Smooth muscle cell (in vitro differentiated cells): ENCODE data around the gene PARVB. TPM values are rescaled to one million over a fixed set of nuclear protein-coding genes. Genes with fewer than 3 reads are reported as not detected.

Experiments
- DNase-seq: peaks from one replicate; lab custom pipeline; 2025; ENCODE audit not compliant: unreplicated experiment; lab: John Stamatoyannopoulos, UW
- H2AFZ ChIP-seq: fragments of 200-600 bp; sonication (generic); 2 replicates; pipeline ENCODE4 v1.6.0; 2016; ENCODE audit warnings: antibody characterized with exemption, low read depth, mild to moderate bottlenecking
- H3F3A ChIP-seq: fragments of 200-600 bp; sonication (generic); 2 replicates; pipeline ENCODE4 v1.6.0; 2017; ENCODE audit warnings: antibody characterized with exemption, low read depth
- H3K27ac ChIP-seq: fragments of 200-600 bp; sonication (generic); 2 replicates; pipeline ENCODE4 v1.5.1; 2016; ENCODE audit warnings: low read depth, mild to moderate bottlenecking
- H3K27me3 ChIP-seq: fragments of 200-600 bp; sonication (generic); 2 replicates; pipeline ENCODE4 v1.6.1; 2016; ENCODE audit warnings: low read depth, mild to moderate bottlenecking
- H3K36me3 ChIP-seq: fragments of 200-600 bp; sonication (generic); 2 replicates; pipeline ENCODE4 v1.5.1; 2016; ENCODE audit warnings: low read depth
- H3K4me1 ChIP-seq: fragments of 200-600 bp; sonication (generic); 2 replicates; pipeline ENCODE4 v1.5.1; 2016; ENCODE audit warnings: low read depth
- H3K4me2 ChIP-seq: fragments of 200-600 bp; sonication (generic); 2 replicates; pipeline ENCODE4 v1.6.0; 2016; ENCODE audit warnings: mild to moderate bottlenecking
- H3K4me3 ChIP-seq: fragments of 200-600 bp; sonication (generic); 2 replicates; pipeline ENCODE4 v1.5.1; 2016; ENCODE audit warnings: mild to moderate bottlenecking
- H3K79me2 ChIP-seq: fragments of 200-600 bp; sonication (generic); 2 replicates; pipeline ENCODE4 v1.6.0; 2016; ENCODE audit warnings: low read depth, mild to moderate bottlenecking
- H3K9ac ChIP-seq: fragments of 200-600 bp; sonication (generic); 2 replicates; pipeline ENCODE4 v1.6.0; 2016; ENCODE audit warnings: low read depth
- H3K9me3 ChIP-seq: fragments of 200-600 bp; sonication (generic); replicated peaks from 2 replicates; pipeline ENCODE4 v1.5.1; 2016; ENCODE audit warnings: low read depth
- H4K20me1 ChIP-seq: fragments of 200-600 bp; sonication (generic); 2 replicates; pipeline ENCODE4 v1.6.0; 2016; ENCODE audit warnings: low read depth
- WGBS: methylation state at CpG from one replicate; pipeline ENCODE4 v1.1.7; 2016; ENCODE audit warnings: low lambda C conversion rate; 5-methylcytosine and 5-hydroxymethylcytosine counted together
- polyA plus RNA-seq: library from polyadenylated mRNA; unstranded; fragments of >200 nt; fragmentation: Nextera tagmentation; extraction: Ambion mirVana; gene quantifications from 2 replicates; pipeline ENCODE4 v1.2.1, GENCODE V29; 2016
- total RNA-seq: library from RNA; depleted of rRNA; stranded (reverse); fragments of >200 nt; gene quantifications from 2 replicates; pipeline ENCODE4 v1.2.3, GENCODE V29; 2014
- TF ChIP-seq, protein P1 (sequence below): fragments of 200-600 bp; sonication (generic); IDR thresholded peaks from 2 replicates; pipeline ENCODE4 v1.5.1; 2017; ENCODE audit warnings: borderline replicate concordance, mild to moderate bottlenecking, antibody characterized with exemption; ENCODE audit not compliant: insufficient read depth, poor library complexity, severe bottlenecking

PARVB gene
- total and polyA plus RNA-seq, 2 experiments from 2014 or later, result 35.1 to 36.6 TPM

DNA sequence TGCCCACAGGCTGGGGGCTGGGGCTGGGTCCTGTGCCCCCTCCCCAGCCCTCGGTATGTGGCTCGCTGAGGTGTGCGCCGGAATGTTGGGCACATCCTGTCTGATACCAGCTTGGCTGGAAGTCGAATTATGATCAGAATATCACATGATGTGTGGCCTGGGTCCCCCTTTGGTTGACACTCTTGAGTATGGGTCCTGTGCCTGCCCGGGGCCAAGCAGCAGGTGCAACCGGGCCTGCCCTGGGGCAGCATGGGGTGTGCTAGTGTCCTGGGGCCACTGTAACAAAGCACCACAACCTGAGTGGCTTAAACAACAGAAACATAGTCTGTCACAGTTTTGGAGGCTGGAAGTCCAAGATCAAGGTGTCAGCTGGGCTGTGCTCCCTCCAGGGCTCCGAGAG, 52.7 kb downstream of the PARVB start:
- H3K4me2 ChIP-seq, result no peak overlapping the region
- H3K27me3 ChIP-seq, result no peaks in the 10 kb centered on the region
- H3K27ac ChIP-seq, result no peak overlapping the region
- no peaks in the 10 kb centered on the region for H3K36me3 ChIP-seq
- H3K9ac ChIP-seq, result no peak overlapping the region
- DNase-seq, result no peak
- peaks cover 78% of the 10 kb centered on the region for H4K20me1 ChIP-seq
- no peak overlapping the region for H3K4me3 ChIP-seq
- H2AFZ ChIP-seq, result no peak overlapping the region
- H3K79me2 ChIP-seq, result no peaks in the 10 kb centered on the region
- WGBS, result 97% methylated on average over 8 of the region's 8 CpGs
- H3F3A ChIP-seq, result no peaks in the 10 kb centered on the region
- TF ChIP-seq, protein P1, sequence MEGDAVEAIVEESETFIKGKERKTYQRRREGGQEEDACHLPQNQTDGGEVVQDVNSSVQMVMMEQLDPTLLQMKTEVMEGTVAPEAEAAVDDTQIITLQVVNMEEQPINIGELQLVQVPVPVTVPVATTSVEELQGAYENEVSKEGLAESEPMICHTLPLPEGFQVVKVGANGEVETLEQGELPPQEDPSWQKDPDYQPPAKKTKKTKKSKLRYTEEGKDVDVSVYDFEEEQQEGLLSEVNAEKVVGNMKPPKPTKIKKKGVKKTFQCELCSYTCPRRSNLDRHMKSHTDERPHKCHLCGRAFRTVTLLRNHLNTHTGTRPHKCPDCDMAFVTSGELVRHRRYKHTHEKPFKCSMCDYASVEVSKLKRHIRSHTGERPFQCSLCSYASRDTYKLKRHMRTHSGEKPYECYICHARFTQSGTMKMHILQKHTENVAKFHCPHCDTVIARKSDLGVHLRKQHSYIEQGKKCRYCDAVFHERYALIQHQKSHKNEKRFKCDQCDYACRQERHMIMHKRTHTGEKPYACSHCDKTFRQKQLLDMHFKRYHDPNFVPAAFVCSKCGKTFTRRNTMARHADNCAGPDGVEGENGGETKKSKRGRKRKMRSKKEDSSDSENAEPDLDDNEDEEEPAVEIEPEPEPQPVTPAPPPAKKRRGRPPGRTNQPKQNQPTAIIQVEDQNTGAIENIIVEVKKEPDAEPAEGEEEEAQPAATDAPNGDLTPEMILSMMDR, result no peak
- no peaks in the 10 kb centered on the region for H3K9me3 ChIP-seq
- H3K4me1 ChIP-seq, result no peaks in the 10 kb centered on the region

GRCh38 chr22:44080936-44081861, 57.1 kb downstream of the PARVB start:
- Histone ChIP-seq H4K20me1 (peaks cover 50% of the 10 kb centered on the region), H3K4me3 (no peak overlapping the region), H3K9ac (no peak overlapping the region), H3K79me2 (no peaks in the 10 kb centered on the region), H3K27me3 (no peaks in the 10 kb centered on the region), H3K36me3 (no peaks in the 10 kb centered on the region), H2AFZ (no peak overlapping the region), H3F3A (no peaks in the 10 kb centered on the region), H3K9me3 (no peaks in the 10 kb centered on the region), H3K27ac (no peak overlapping the region), H3K4me2 (no peak overlapping the region), H3K4me1 (no peaks in the 10 kb centered on the region)
- DNase-seq, result peak; percentile 10
- 57% methylated on average over 27 of the region's 27 CpGs for WGBS
- TF ChIP-seq, protein P1, result peak; percentile 85

- Histone ChIP-seq H4K20me1 (peaks cover 37% of the 10 kb centered on the region), H3F3A (peaks cover 7% of the 10 kb centered on the region), H3K27ac (no peak overlapping the region), H3K27me3 (no peaks in the 10 kb centered on the region), H3K9me3 (no peaks in the 10 kb centered on the region), H2AFZ (no peak overlapping the region), H3K4me3 (no peak overlapping the region), H3K79me2 (no peaks in the 10 kb centered on the region), H3K9ac (no peak overlapping the region), H3K4me1 (no peaks in the 10 kb centered on the region), H3K36me3 (no peaks in the 10 kb centered on the region), H3K4me2 (no peak overlapping the region)
- TF ChIP-seq, protein P1, result no peak
- no peak for DNase-seq
- WGBS, result 91% methylated on average over 9 of the region's 9 CpGs
Observed at GRCh38 chr22:44082801-44083200, 58.7 kb downstream of the PARVB start.
